Lung (tissue), 12 donors: ENCODE results near the gene PDXK. TPM values are rescaled to one million over a fixed set of nuclear protein-coding genes. Genes with fewer than 3 reads are reported as not detected.

ENCODE experiments used
- ATAC-seq: fragments of 200-7000 bp; cut with Tn5 transposase; one replicate; pipeline ENCODE4 v1.9.1; 2020; ENCODE audit warnings: moderate number of reproducible peaks; ENCODE audit not compliant: insufficient read depth, low FRiP score
- DNase-seq, 3 donors: peaks; one replicate each; pipeline ENCODE4 v3.0.0-alpha.2; 2013 to 2017
- H3K27ac ChIP-seq, 2 donors: one replicate each; pipeline ENCODE4 v1.5.1; 2013; ENCODE audit warnings: mild to moderate bottlenecking in 2 of 2, moderate library complexity in 2 of 2, control low read depth in 1 of 2, inconsistent platforms in 1 of 2, low read depth in 1 of 2, low read length in 1 of 2
- H3K27me3 ChIP-seq, 3 donors: one replicate each; pipeline ENCODE4 v1.5.1; 2013; ENCODE audit warnings: low read length in 2 of 3; ENCODE audit not compliant: control insufficient read depth in 3 of 3, insufficient read depth in 3 of 3
- H3K36me3 ChIP-seq, 4 donors: one replicate each; pipeline ENCODE4 v1.5.1; 2013; ENCODE audit warnings: low read length in 4 of 4, mild to moderate bottlenecking in 1 of 4, moderate library complexity in 1 of 4; ENCODE audit not compliant: control insufficient read depth in 4 of 4, insufficient read depth in 4 of 4
- H3K4me1 ChIP-seq, 5 donors: one replicate each; pipeline ENCODE4 v1.5.1; 2013; ENCODE audit warnings: low read length in 5 of 5, mild to moderate bottlenecking in 2 of 5, moderate library complexity in 1 of 5; ENCODE audit not compliant: control insufficient read depth in 5 of 5, insufficient read depth in 5 of 5
- H3K4me3 ChIP-seq: one replicate; pipeline ENCODE4 v1.5.1; 2013; ENCODE audit warnings: mild to moderate bottlenecking, control low read depth, moderate library complexity
- H3K9ac ChIP-seq, 2 donors: one replicate each; pipeline ENCODE4 v1.5.1; 2013; ENCODE audit warnings: low read length in 2 of 2, control low read depth in 1 of 2; ENCODE audit not compliant: insufficient read depth in 1 of 2
- H3K9me3 ChIP-seq, 4 donors: one replicate each; pipeline ENCODE4 v1.5.1; 2013; ENCODE audit warnings: low read length in 3 of 4, mild to moderate bottlenecking in 1 of 4, moderate library complexity in 1 of 4; ENCODE audit not compliant: control insufficient read depth in 4 of 4, insufficient read depth in 3 of 4
- WGBS, 2 donors: extraction: QIAGEN DNeasy Blood & Tissue Kit; methylation state at CpG; one replicate each; pipeline ENCODE4 v1.1.7; 2013; 5-methylcytosine and 5-hydroxymethylcytosine counted together
- polyA plus RNA-seq, 2 donors: library from polyadenylated mRNA; stranded (reverse); fragments of 200-250 nt; gene quantifications; one replicate each; pipeline ENCODE4 v1.2.1, GENCODE V29; 2013
- total RNA-seq, 2 donors: library from RNA; depleted of rRNA in 1 of 2; stranded (reverse); fragments of >200 nt in 1 of 2; gene quantifications; one replicate each; pipeline ENCODE4 v1.2.1, GENCODE V29; 2014 to 2021
- TF ChIP-seq, protein P1 (sequence below): IDR thresholded peaks from 2 replicates; pipeline ENCODE4 v1.5.1; 2012; ENCODE audit warnings: mild to moderate bottlenecking; ENCODE audit errors: control extremely low read depth, extremely low read depth
- donor health status: control.
- donor health status: control.
- donor health status: Bipolar disorder and iron deficiency.
- donor health status: healthy.
- donor health status: DM: yes; HTN: yes; CAD: no.

Gene PDXK
- total and polyA plus RNA-seq, 4 donors, result 62.7 to 276 (median 157) TPM

DNA sequence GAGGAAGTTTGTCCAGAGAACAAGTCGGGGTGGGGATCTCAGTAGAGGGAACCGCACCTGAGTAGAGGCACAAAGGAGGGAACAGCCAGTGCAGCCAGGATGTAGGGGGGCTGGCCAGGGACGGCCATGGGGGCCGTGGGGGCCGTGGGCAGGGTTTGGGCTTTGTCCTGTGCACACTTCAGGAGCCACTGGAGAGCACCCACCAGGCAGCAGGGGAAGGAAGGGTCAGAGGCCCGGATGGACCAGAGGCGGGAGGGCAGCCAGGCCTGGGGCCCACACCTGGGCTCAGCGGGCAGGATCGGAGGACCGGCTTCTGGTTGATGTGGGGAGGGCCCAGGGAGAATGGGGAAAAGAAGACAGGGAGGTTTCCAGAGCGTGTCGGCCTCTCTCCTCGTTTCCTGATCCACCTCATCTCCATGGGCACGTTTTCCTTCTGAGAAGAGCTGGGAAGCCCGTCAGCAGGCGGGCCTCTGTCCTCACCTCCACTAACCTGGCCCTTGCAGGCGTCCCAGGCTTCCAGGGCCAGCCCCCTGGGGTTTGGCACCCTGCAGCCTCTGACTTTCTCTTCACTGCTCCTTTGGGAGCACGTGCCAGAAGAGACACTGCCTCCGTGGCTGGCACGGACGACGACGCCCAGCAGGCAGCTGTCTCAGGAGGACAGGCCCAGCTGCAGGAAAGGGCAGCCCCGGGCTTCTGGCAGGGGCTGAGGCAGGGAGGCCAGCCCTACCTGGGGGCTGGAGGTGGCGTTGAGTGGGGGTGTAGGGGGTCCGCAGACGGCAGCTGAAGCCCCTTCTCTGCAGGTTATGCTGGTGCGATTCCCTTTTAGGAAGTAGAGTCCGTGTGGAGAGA, 16.8 kb upstream of the PDXK start:
- H3K9me3 ChIP-seq, result no peaks in the 10 kb centered on the region
- peak overlapping the region in 1 of 2 donors; percentile 84 for H3K27ac ChIP-seq
- no peak for DNase-seq
- TF ChIP-seq, protein P1, sequence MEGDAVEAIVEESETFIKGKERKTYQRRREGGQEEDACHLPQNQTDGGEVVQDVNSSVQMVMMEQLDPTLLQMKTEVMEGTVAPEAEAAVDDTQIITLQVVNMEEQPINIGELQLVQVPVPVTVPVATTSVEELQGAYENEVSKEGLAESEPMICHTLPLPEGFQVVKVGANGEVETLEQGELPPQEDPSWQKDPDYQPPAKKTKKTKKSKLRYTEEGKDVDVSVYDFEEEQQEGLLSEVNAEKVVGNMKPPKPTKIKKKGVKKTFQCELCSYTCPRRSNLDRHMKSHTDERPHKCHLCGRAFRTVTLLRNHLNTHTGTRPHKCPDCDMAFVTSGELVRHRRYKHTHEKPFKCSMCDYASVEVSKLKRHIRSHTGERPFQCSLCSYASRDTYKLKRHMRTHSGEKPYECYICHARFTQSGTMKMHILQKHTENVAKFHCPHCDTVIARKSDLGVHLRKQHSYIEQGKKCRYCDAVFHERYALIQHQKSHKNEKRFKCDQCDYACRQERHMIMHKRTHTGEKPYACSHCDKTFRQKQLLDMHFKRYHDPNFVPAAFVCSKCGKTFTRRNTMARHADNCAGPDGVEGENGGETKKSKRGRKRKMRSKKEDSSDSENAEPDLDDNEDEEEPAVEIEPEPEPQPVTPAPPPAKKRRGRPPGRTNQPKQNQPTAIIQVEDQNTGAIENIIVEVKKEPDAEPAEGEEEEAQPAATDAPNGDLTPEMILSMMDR, result no peak
- no peaks in the 10 kb centered on the region for H3K36me3 ChIP-seq
- 70 to 72% methylated on average over 29 of the region's 29 CpGs for WGBS, 2 donors
- no peak for ATAC-seq
- H3K9ac ChIP-seq, result no peak overlapping the region
- H3K27me3 ChIP-seq, result no peaks in the 10 kb centered on the region
- H3K4me1 ChIP-seq, result peaks cover 0 to 14% (median 0%) of the 10 kb centered on the region in 5 donors
- H3K4me3 ChIP-seq, result no peak overlapping the region

GRCh38 chr21:43702785-43703034, 16.2 kb upstream of the PDXK start:
- no peaks in the 10 kb centered on the region for H3K9me3 ChIP-seq
- H3K9ac ChIP-seq, result no peak overlapping the region
- H3K27ac ChIP-seq, result peak overlapping the region in 1 of 2 donors; percentile 84
- no peak for DNase-seq
- no peak for ATAC-seq
- 51 to 53% methylated on average over 12 of the region's 12 CpGs for WGBS, 2 donors
- H3K36me3 ChIP-seq, result no peaks in the 10 kb centered on the region
- peaks cover 0 to 14% (median 0%) of the 10 kb centered on the region in 5 donors for H3K4me1 ChIP-seq
- no peaks in the 10 kb centered on the region for H3K27me3 ChIP-seq
- H3K4me3 ChIP-seq, result no peak overlapping the region
- TF ChIP-seq, protein P1, result no peak

- Histone ChIP-seq H3K27ac (peak overlapping the region in 1 of 2 donors; percentile 84), H3K9me3 (no peaks in the 10 kb centered on the region), H3K4me1 (peaks cover 0 to 14% (median 0%) of the 10 kb centered on the region in 5 donors), H3K36me3 (no peaks in the 10 kb centered on the region), H3K4me3 (no peak overlapping the region), H3K9ac (no peak overlapping the region), H3K27me3 (no peaks in the 10 kb centered on the region)
- DNase-seq, result peak; percentile 30 to 50 (median 47)
- 47 to 53% methylated on average over 29 of the region's 29 CpGs for WGBS, 2 donors
- TF ChIP-seq, protein P1, result no peak
- ATAC-seq, result no peak
Measured at GRCh38 chr21:43703035-43703880, 15.7 kb upstream of the PDXK start.
